Body of pancreas (tissue), 4 donors: ENCODE data around the gene MATN1.

Source experiments
- POLR2A ChIP-seq, 3 donors: fragments of 450-650 bp; IDR thresholded peaks; one replicate each; pipeline ENCODE4 v1.6.1; 2016; ENCODE audit warnings: antibody characterized with exemption in 3 of 3, mild to moderate bottlenecking in 2 of 3
- TF ChIP-seq, protein P1 (sequence below), 7 experiments: fragments of 450-650 bp in 4 of 7; fragments of 200-600 bp in 3 of 7; sonication (generic) in 3 of 7; IDR thresholded peaks; one replicate each; pipeline ENCODE4 v1.5.1; 2016 to 2019; ENCODE audit warnings: antibody characterized with exemption in 7 of 7

DNA sequence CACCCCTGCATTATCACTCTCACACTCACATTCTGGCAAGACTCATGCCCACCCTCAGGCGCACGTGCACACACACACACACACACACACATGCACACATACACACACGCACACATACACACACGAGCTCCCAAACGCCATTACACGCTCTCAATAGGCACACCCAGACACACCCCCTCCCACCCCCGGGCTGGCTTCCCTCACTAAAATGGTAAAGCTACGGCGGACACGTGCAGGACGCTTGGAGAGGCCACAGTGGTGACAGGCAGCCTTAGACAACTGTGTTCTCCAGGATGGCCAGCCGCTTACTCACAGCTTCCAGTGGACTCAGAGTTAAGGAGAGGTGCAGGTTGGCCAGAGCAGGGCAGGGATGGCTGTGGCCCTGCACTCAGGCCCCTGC lies 10.1 kb downstream of the MATN1 start:
- TF ChIP-seq, protein P1, sequence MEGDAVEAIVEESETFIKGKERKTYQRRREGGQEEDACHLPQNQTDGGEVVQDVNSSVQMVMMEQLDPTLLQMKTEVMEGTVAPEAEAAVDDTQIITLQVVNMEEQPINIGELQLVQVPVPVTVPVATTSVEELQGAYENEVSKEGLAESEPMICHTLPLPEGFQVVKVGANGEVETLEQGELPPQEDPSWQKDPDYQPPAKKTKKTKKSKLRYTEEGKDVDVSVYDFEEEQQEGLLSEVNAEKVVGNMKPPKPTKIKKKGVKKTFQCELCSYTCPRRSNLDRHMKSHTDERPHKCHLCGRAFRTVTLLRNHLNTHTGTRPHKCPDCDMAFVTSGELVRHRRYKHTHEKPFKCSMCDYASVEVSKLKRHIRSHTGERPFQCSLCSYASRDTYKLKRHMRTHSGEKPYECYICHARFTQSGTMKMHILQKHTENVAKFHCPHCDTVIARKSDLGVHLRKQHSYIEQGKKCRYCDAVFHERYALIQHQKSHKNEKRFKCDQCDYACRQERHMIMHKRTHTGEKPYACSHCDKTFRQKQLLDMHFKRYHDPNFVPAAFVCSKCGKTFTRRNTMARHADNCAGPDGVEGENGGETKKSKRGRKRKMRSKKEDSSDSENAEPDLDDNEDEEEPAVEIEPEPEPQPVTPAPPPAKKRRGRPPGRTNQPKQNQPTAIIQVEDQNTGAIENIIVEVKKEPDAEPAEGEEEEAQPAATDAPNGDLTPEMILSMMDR (IDR thresholded peaks at IDR 0.05) = no peak
- TF ChIP-seq POLR2A (IDR thresholded peaks at IDR 0.05) = no peak
